ENCODE results near the gene ANKRD40.
A peak's percentile ranks its signal among the peaks of the same experiment; 100 is the strongest.
"Not testable (repeated sequence)": the region's sequence is repeated elsewhere in the genome, so short reads cannot be mapped to it uniquely, and the experiment has no call there.

ANKRD40 gene

DNA sequence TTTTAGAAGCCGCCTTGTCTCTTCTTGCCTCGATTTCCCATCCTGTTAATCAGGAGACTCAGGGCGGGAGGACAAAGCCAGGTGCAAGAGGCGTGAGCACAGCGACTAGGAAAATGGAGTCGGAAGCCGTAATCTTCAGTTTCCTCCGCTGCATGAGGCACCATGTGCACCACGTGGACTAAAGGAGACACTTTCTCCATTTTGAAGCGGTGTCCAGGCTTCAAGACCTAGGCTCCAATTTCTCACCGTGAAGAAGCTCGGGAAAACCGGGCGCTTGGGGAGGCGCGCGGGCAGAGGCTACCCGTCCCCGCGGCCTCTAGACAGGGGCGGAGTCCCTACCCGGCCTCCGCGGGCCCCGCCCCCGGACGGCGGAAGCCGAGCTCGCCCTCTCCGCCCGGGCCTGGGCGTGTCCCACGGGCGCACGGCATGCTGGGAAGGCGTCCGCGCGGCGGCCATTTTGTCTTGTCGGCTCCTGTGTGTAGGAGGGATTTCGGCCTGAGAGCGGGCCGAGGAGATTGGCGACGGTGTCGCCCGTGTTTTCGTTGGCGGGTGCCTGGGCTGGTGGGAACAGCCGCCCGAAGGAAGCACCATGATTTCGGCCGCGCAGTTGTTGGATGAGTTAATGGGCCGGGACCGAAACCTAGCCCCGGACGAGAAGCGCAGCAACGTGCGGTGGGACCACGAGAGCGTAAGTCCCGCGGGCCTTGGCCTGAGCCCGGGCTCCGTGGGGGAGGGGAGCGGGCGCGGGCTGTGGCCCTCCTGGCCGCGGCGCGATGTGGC lies 11.6 kb upstream of the ANKRD40 start, which contains the start of gene LUC7L3:
Gene LUC7L3 (plus strand): TSS at position 460 of the 780 bp plus-strand sequence. CDS start 130 bp downstream, at position 590.
- TF ChIP-seq CTCF (IDR thresholded peaks at IDR 0.05; ENCODE audit: low read depth, low read length), result no peak
- peak; percentile 96 for TF ChIP-seq POLR2A (IDR thresholded peaks at IDR 0.05; ENCODE audit: extremely low read depth, insufficient read length)
- peak; percentile 78 for TF ChIP-seq MYC (IDR thresholded peaks at IDR 0.05; ENCODE audit: low read depth, low read length)
- peak; percentile 92 for TF ChIP-seq MAX (IDR thresholded peaks at IDR 0.05; ENCODE audit: low read depth, low read length)

DNA sequence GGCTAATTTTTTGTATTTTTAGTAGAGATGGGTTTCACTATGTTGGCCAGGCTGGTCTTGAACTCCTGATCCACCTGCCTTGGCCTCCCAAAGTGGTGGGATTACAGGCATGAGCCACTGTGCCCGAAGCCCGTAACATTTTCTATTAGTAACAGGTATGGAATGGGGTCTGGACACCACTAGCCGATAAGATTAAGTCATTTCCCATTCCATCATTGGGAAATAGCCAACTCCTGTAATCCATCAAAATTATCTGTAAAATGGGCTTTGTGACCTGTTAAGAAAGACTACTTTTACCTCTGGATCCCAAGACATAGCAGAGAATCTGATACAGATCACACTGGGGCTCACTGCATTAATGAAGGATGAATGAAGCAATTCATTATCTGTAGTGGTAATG lies 7.8 kb upstream of the ANKRD40 start:
- H3K4me3 ChIP-seq (ENCODE audit: low read depth, low read length), result no peak overlapping the region
- TF ChIP-seq MAX (IDR thresholded peaks at IDR 0.05; ENCODE audit: low read depth, low read length), result no peak
- TF ChIP-seq MYC (IDR thresholded peaks at IDR 0.05; ENCODE audit: low read depth, low read length), result no peak
- no peak for TF ChIP-seq CTCF (IDR thresholded peaks at IDR 0.05; ENCODE audit: low read depth, low read length)
- no peak for TF ChIP-seq POLR2A (IDR thresholded peaks at IDR 0.05; ENCODE audit: extremely low read depth, insufficient read length)
- DNase-seq (ENCODE audit: low read depth), result no peak

More for the DNA sequence above, 11.6 kb upstream of the ANKRD40 start, which contains the start of gene LUC7L3:
- DNase-seq (ENCODE audit: low read depth), result peak; percentile 96
- H3K4me3 ChIP-seq (ENCODE audit: low read depth, low read length), result peak within 1 kb of the TSS; percentile 90

GRCh38 chr17:50712641-50713040 lies 4.9 kb upstream of the ANKRD40 start:
- TF ChIP-seq MAX (IDR thresholded peaks at IDR 0.05; ENCODE audit: low read depth, low read length) (no peak), POLR2A (IDR thresholded peaks at IDR 0.05; ENCODE audit: extremely low read depth, insufficient read length) (no peak), CTCF (IDR thresholded peaks at IDR 0.05; ENCODE audit: low read depth, low read length) (no peak), MYC (IDR thresholded peaks at IDR 0.05; ENCODE audit: low read depth, low read length) (no peak)
- no peak overlapping the region for H3K4me3 ChIP-seq (ENCODE audit: low read depth, low read length)
- no peak for DNase-seq (ENCODE audit: low read depth)

DNA sequence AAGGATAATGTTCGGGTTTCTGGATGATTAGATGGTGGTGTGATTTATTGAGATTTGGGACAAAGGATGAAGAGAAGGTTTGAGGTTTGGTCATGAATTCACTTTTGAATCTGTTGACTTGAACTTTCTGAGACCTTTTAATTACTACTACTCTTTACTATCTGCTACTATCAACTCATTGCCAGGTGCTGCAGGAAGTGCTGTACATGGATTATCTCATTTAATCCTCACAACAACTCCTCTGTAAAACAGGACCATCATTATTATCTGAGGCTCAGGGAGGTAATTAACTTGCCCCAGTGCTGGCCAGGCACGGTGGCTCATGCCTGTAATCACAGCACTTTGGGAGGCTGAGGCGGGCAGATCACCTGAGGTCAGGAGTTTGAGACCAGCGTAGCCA lies 2.9 kb upstream of the ANKRD40 start:
- H3K4me3 ChIP-seq (ENCODE audit: low read depth, low read length), result no peak overlapping the region
- DNase-seq (ENCODE audit: low read depth), result no peak
- TF ChIP-seq POLR2A (IDR thresholded peaks at IDR 0.05; ENCODE audit: extremely low read depth, insufficient read length) (no peak), CTCF (IDR thresholded peaks at IDR 0.05; ENCODE audit: low read depth, low read length) (no peak), MAX (IDR thresholded peaks at IDR 0.05; ENCODE audit: low read depth, low read length) (no peak), MYC (IDR thresholded peaks at IDR 0.05; ENCODE audit: low read depth, low read length) (no peak)

- H3K4me3 ChIP-seq (ENCODE audit: low read depth, low read length), result no peak overlapping the region
- TF ChIP-seq POLR2A (IDR thresholded peaks at IDR 0.05; ENCODE audit: extremely low read depth, insufficient read length) (no peak), MAX (IDR thresholded peaks at IDR 0.05; ENCODE audit: low read depth, low read length) (no peak), MYC (IDR thresholded peaks at IDR 0.05; ENCODE audit: low read depth, low read length) (no peak), CTCF (IDR thresholded peaks at IDR 0.05; ENCODE audit: low read depth, low read length) (no peak)
- DNase-seq (ENCODE audit: low read depth), result no peak
Measured at GRCh38 chr17:50710025-50710424, 2.3 kb upstream of the ANKRD40 start.

- not testable (repeated sequence) for DNase-seq (ENCODE audit: low read depth)
- H3K4me3 ChIP-seq (ENCODE audit: low read depth, low read length), result peak overlapping the region; percentile 89
Measured at GRCh38 chr17:50709053-50709452, 1.3 kb upstream of the ANKRD40 start.
